GM13976 (cell line): ENCODE measurements around the gene SLC17A2.

Experiments used
- DNase-seq: peaks from one replicate; pipeline ENCODE4 v3.0.0; 2012; ENCODE audit warnings: low spot score
- in situ Hi-C: fragments of 300-500 bp; cut with MboI; formaldehyde crosslinking; loops from one replicate; pipeline ENCODE4 v1.12.0; 2022; ENCODE audit warnings: low sequenced_read_pairs, mixed read lengths, inconsistent platforms; ENCODE audit not compliant: unreplicated experiment
- TF ChIP-seq, protein P1 (sequence below): IDR thresholded peaks from 2 replicates; pipeline ENCODE4 v1.5.1; 2012; ENCODE audit warnings: borderline replicate concordance, mild to moderate bottlenecking; ENCODE audit not compliant: insufficient read depth; ENCODE audit errors: extremely low read depth, missing control alignments, control extremely low read depth

SLC17A2 gene

GRCh38 chr6:25913741-25914140, 16.8 kb downstream of the SLC17A2 start:
- no peak for DNase-seq
- TF ChIP-seq, protein P1, sequence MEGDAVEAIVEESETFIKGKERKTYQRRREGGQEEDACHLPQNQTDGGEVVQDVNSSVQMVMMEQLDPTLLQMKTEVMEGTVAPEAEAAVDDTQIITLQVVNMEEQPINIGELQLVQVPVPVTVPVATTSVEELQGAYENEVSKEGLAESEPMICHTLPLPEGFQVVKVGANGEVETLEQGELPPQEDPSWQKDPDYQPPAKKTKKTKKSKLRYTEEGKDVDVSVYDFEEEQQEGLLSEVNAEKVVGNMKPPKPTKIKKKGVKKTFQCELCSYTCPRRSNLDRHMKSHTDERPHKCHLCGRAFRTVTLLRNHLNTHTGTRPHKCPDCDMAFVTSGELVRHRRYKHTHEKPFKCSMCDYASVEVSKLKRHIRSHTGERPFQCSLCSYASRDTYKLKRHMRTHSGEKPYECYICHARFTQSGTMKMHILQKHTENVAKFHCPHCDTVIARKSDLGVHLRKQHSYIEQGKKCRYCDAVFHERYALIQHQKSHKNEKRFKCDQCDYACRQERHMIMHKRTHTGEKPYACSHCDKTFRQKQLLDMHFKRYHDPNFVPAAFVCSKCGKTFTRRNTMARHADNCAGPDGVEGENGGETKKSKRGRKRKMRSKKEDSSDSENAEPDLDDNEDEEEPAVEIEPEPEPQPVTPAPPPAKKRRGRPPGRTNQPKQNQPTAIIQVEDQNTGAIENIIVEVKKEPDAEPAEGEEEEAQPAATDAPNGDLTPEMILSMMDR, result no peak
- in situ Hi-C loops, result no loop called here

GRCh38 chr6:25911351-25911750, 19.1 kb downstream of the SLC17A2 start:
- TF ChIP-seq, protein P1, result no peak
- in situ Hi-C loops, result no loop called here
- DNase-seq, result no peak

GRCh38 chr6:25907475-25908014, 22.9 kb downstream of the SLC17A2 start:
- DNase-seq, result no peak
- in situ Hi-C loops, result no loop called here
- TF ChIP-seq, protein P1, result no peak

- TF ChIP-seq, protein P1, result no peak
- no peak for DNase-seq
- in situ Hi-C loops, result no loop called here
Measured at GRCh38 chr6:25903467-25904099, 26.9 kb downstream of the SLC17A2 start.

DNA sequence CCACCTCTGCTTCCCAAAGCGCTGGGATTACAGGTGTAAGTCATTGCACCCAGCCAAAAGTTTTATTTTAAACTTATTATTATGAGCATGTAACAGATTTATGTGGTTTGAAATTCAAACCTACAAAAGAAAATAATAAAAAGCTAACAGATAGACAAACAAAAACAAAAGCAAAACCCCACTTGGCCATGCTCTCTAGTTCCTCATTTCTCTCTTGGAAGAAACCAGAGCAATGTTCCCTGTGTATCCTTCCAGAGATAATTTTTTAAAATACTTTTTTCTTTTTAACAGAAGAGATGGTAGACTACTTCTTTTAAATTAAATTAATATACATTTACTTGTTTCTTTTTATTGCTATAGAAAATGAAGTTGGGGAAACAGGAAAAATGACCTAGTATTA, 28.4 kb downstream of the SLC17A2 start:
- in situ Hi-C loops, result no loop called here
- TF ChIP-seq, protein P1, result no peak
- DNase-seq, result no peak

DNA sequence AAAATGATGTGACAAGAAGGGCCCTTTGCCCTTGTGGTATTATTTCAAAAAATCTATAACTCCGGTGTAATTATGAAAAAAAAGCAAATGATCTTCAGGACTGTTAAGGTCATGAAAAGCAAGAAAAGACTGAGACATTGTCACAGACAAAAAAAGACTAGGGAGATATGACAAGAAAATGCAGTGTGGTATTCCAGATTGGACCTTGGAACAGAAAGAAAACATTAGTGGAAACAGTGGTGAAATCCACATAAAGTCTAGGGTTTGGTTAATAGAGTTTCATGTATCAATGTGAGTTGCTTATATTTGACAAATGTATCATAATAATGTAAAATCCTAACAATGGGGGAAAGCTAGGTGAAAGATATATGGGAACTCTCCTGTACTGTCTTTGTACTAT, 29.6 kb downstream of the SLC17A2 start:
- DNase-seq, result no peak
- TF ChIP-seq, protein P1, result no peak
- in situ Hi-C loops, result no loop called here
